H7 (cell line): ENCODE results near the gene CD8B2. TPM values are rescaled to one million over a fixed set of nuclear protein-coding genes. Genes with fewer than 3 reads are reported as not detected.
A peak's percentile ranks its signal among the peaks of the same experiment; 100 is the strongest.
"Not testable (repeated sequence)": the region's sequence is repeated elsewhere in the genome, so short reads cannot be mapped to it uniquely, and the experiment has no call there.

Experiments
- DNase-seq: peaks from one replicate; pipeline ENCODE4 v3.0.0; 2012
- H3K27me3 ChIP-seq: 2 replicates; pipeline ENCODE4 v1.6.0; 2011; ENCODE audit warnings: mild to moderate bottlenecking, low read length; ENCODE audit not compliant: control insufficient read depth, insufficient read depth
- H3K36me3 ChIP-seq: replicated peaks from 2 replicates; pipeline ENCODE4 v1.5.1; 2011; ENCODE audit warnings: low read length; ENCODE audit not compliant: control insufficient read depth, insufficient read depth
- H3K4me3 ChIP-seq: 2 replicates; pipeline ENCODE4 v1.5.1; 2011; ENCODE audit warnings: low read depth, mild to moderate bottlenecking, control low read depth, low read length, moderate library complexity; ENCODE audit not compliant: insufficient read depth
- total RNA-seq: library from RNA; depleted of rRNA; stranded (reverse); fragments of >200 nt; shearing (Covaris generic); gene quantifications from 2 replicates; pipeline ENCODE4 v1.2.3, GENCODE V29; 2014

Gene CD8B2
- total RNA-seq, 1 experiment from 2014 or later = not detected

- H3K4me3 ChIP-seq = no peak overlapping the region
- H3K27me3 ChIP-seq = no peaks in the 10 kb centered on the region
- no peak for DNase-seq
- no peaks in the 10 kb centered on the region for H3K36me3 ChIP-seq
These were observed 65.8 kb downstream of the CD8B2 start for GRCh38 chr2:106552921-106553320.

- Histone ChIP-seq H3K27me3 (no peaks in the 10 kb centered on the region), H3K4me3 (no peak overlapping the region), H3K36me3 (no peaks in the 10 kb centered on the region)
- no peak for DNase-seq
These were observed 66.2 kb downstream of the CD8B2 start for GRCh38 chr2:106553321-106553720.

GRCh38 chr2:106554411-106554810, 67.2 kb downstream of the CD8B2 start:
- Histone ChIP-seq H3K36me3 (no peaks in the 10 kb centered on the region), H3K4me3 (no peak overlapping the region), H3K27me3 (no peaks in the 10 kb centered on the region)
- DNase-seq = no peak

GRCh38 chr2:106555053-106555452, 67.9 kb downstream of the CD8B2 start:
- Histone ChIP-seq H3K36me3 (no peaks in the 10 kb centered on the region), H3K27me3 (no peaks in the 10 kb centered on the region), H3K4me3 (no peak overlapping the region)
- DNase-seq = no peak

GRCh38 chr2:106559786-106560185, 72.6 kb downstream of the CD8B2 start:
- H3K27me3 ChIP-seq, H3K4me3 ChIP-seq, H3K36me3 ChIP-seq, DNase-seq: not testable (repeated sequence)

- H3K36me3 ChIP-seq = no peaks in the 10 kb centered on the region
- no peak for DNase-seq
- no peak overlapping the region for H3K4me3 ChIP-seq
- H3K27me3 ChIP-seq = no peaks in the 10 kb centered on the region
These were observed 73.6 kb downstream of the CD8B2 start for GRCh38 chr2:106560773-106561172.

- Histone ChIP-seq H3K36me3 (no peaks in the 10 kb centered on the region), H3K4me3 (no peak overlapping the region), H3K27me3 (no peaks in the 10 kb centered on the region)
- DNase-seq = no peak
These were observed 74.2 kb downstream of the CD8B2 start for GRCh38 chr2:106561356-106561755.

GRCh38 chr2:106561803-106562202, 74.6 kb downstream of the CD8B2 start:
- Histone ChIP-seq H3K4me3 (no peak overlapping the region), H3K36me3 (no peaks in the 10 kb centered on the region), H3K27me3 (no peaks in the 10 kb centered on the region)
- no peak for DNase-seq

GRCh38 chr2:106562268-106563186, 75.4 kb downstream of the CD8B2 start:
- H3K4me3 ChIP-seq = no peak overlapping the region
- no peaks in the 10 kb centered on the region for H3K36me3 ChIP-seq
- H3K27me3 ChIP-seq = no peaks in the 10 kb centered on the region
- no peak for DNase-seq

GRCh38 chr2:106563195-106563594, 76.0 kb downstream of the CD8B2 start:
- Histone ChIP-seq H3K36me3 (no peaks in the 10 kb centered on the region), H3K27me3 (no peaks in the 10 kb centered on the region), H3K4me3 (no peak overlapping the region)
- DNase-seq = peak; percentile 50

- DNase-seq = no peak
- H3K27me3 ChIP-seq = no peaks in the 10 kb centered on the region
- H3K4me3 ChIP-seq = no peak overlapping the region
- H3K36me3 ChIP-seq = no peaks in the 10 kb centered on the region
These were observed 78.4 kb downstream of the CD8B2 start for GRCh38 chr2:106565599-106565998.

GRCh38 chr2:106566050-106566449, 78.9 kb downstream of the CD8B2 start:
- Histone ChIP-seq H3K4me3 (no peak overlapping the region), H3K27me3 (no peaks in the 10 kb centered on the region), H3K36me3 (no peaks in the 10 kb centered on the region)
- no peak for DNase-seq

GRCh38 chr2:106566484-106566883, 79.3 kb downstream of the CD8B2 start:
- not testable (repeated sequence) for H3K27me3 ChIP-seq, DNase-seq, H3K4me3 ChIP-seq, H3K36me3 ChIP-seq

- no peaks in the 10 kb centered on the region for H3K27me3 ChIP-seq
- H3K4me3 ChIP-seq = no peak overlapping the region
- no peak for DNase-seq
- H3K36me3 ChIP-seq = no peaks in the 10 kb centered on the region
These were observed 83.2 kb downstream of the CD8B2 start for GRCh38 chr2:106570316-106570715.
